NT2/D1 (cell line): ENCODE results near the gene GAST.

Experiments used
- SUZ12 ChIP-seq: IDR thresholded peaks from 2 replicates; pipeline ENCODE4 v1.6.1; 2011; ENCODE audit not compliant: insufficient read length, insufficient read depth; ENCODE audit errors: extremely low read depth
- YY1 ChIP-seq: IDR thresholded peaks from 2 replicates; pipeline ENCODE4 v1.6.1; 2011; ENCODE audit not compliant: insufficient read length, insufficient read depth
- ZNF274 ChIP-seq: IDR thresholded peaks from 2 replicates; pipeline ENCODE4 v1.6.1; 2011; ENCODE audit warnings: mild to moderate bottlenecking, low read depth, low read length

GRCh38 chr17:41733348-41734138 lies 21.4 kb downstream of the GAST start:
- no peak for TF ChIP-seq YY1
- TF ChIP-seq ZNF274: no peak
- peak; percentile 94 for TF ChIP-seq SUZ12
